T-helper 9 cell (primary cell): ENCODE measurements around the gene CLEC19A.

Source experiments
- DNase-seq: peaks from one replicate; pipeline ENCODE4 v3.0.0-alpha.2; 2020
- total RNA-seq, 2 donors: gene quantifications; one replicate each; lab custom pipeline; 2026; lab: John Stamatoyannopoulos, UW

The CLEC19A gene
- total RNA-seq: 0 reads per million in 2 donors

GRCh38 chr16:19285431-19285830 is at the start of gene CLEC19A:
CLEC19A (plus strand) TSS chr16:19285731; CDS start chr16:19285852, 121 bp downstream.
- DNase-seq: no peak

- no peak for DNase-seq
These were observed 49.6 kb upstream of the CLEC19A start for GRCh38 chr16:19235886-19236285.

- no peak for DNase-seq
These were observed 48.8 kb upstream of the CLEC19A start for GRCh38 chr16:19236561-19237209.

- no peak for DNase-seq
These were observed 47.1 kb upstream of the CLEC19A start for GRCh38 chr16:19238406-19238805.

GRCh38 chr16:19239511-19240155 is 45.9 kb upstream of the CLEC19A start:
- DNase-seq: no peak

GRCh38 chr16:19240494-19240893 is 45.0 kb upstream of the CLEC19A start:
- DNase-seq: no peak

GRCh38 chr16:19241512-19241911 is 44.0 kb upstream of the CLEC19A start:
- DNase-seq: no peak

GRCh38 chr16:19242186-19242585 is 43.3 kb upstream of the CLEC19A start:
- DNase-seq: no peak

- DNase-seq: no peak
These were observed 42.5 kb upstream of the CLEC19A start for GRCh38 chr16:19242987-19243575.

- no peak for DNase-seq
These were observed 40.1 kb upstream of the CLEC19A start for GRCh38 chr16:19245326-19245925.

GRCh38 chr16:19252904-19253303 is 32.6 kb upstream of the CLEC19A start:
- no peak for DNase-seq

GRCh38 chr16:19254611-19255010 is 30.9 kb upstream of the CLEC19A start:
- no peak for DNase-seq

- DNase-seq: no peak
These were observed 21.3 kb upstream of the CLEC19A start for GRCh38 chr16:19264123-19264673.

- DNase-seq: no peak
These were observed 20.1 kb upstream of the CLEC19A start for GRCh38 chr16:19265380-19265930.

- no peak for DNase-seq
These were observed 18.8 kb upstream of the CLEC19A start for GRCh38 chr16:19266774-19267173.

GRCh38 chr16:19269098-19269497 is 16.4 kb upstream of the CLEC19A start:
- no peak for DNase-seq

- no peak for DNase-seq
These were observed 11.2 kb upstream of the CLEC19A start for GRCh38 chr16:19274165-19274797.

GRCh38 chr16:19278403-19278802 is 7.1 kb upstream of the CLEC19A start:
- no peak for DNase-seq

- no peak for DNase-seq
These were observed 4.3 kb upstream of the CLEC19A start for GRCh38 chr16:19281246-19281645.

GRCh38 chr16:19282101-19282500 is 3.4 kb upstream of the CLEC19A start:
- no peak for DNase-seq

- no peak for DNase-seq
These were observed 1.9 kb upstream of the CLEC19A start for GRCh38 chr16:19283637-19284036.

- no peak for DNase-seq
These were observed 1.3 kb upstream of the CLEC19A start for GRCh38 chr16:19284207-19284606.

GRCh38 chr16:19286827-19287226 is 1.3 kb downstream of the CLEC19A start:
- DNase-seq: no peak
